Measurements from ENCODE around the gene EPHA6. TPM values are rescaled to one million over a fixed set of nuclear protein-coding genes. Genes with fewer than 3 reads are reported as not detected.

EPHA6 gene
- total RNA-seq = 2.7 TPM in 1 of 2 replicates, not detected in the other

DNA sequence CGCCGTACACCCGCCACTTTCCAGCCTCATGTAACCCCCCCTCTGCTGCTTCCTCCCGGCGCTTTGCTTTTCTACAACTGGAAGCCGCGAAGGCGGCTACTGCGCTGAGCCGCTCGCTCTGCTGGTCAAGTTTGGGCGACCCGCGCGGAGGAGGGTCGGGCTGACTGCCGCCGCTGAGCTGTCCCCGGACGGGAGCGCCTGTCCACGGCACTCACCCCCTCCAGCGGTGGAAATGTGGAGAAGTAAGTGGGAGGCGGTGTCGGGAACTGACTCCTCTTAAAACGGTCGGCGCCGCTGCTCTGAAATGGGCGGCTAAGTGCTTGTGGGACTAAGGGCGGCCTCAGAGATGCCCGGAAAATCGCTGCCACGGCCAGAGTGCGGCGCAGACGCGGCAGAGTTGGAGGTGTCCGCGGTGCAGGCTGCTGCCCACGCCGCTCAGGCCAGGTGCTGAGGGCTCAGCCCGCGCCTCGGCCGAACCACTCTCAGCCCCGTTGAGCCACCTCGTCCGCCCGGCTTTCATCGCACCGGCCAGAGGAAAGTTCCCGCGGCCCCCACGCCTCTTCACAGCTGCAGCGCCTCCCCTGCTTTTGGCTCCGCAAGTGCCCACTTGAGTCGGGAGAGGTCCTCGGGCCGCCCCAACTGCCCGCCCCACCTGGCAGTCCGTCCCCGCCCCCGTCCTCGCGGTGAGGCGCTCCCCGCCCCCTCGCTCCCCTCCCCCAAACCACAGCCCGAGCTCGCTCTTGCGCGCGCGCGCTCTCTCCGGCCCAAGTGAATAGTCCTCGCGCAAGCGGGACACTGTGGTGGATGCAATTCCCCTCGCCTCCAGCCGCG lies at the start of gene EPHA6:
EPHA6 (plus strand) TSS at position 775 of the 831 bp plus-strand sequence.

DNA sequence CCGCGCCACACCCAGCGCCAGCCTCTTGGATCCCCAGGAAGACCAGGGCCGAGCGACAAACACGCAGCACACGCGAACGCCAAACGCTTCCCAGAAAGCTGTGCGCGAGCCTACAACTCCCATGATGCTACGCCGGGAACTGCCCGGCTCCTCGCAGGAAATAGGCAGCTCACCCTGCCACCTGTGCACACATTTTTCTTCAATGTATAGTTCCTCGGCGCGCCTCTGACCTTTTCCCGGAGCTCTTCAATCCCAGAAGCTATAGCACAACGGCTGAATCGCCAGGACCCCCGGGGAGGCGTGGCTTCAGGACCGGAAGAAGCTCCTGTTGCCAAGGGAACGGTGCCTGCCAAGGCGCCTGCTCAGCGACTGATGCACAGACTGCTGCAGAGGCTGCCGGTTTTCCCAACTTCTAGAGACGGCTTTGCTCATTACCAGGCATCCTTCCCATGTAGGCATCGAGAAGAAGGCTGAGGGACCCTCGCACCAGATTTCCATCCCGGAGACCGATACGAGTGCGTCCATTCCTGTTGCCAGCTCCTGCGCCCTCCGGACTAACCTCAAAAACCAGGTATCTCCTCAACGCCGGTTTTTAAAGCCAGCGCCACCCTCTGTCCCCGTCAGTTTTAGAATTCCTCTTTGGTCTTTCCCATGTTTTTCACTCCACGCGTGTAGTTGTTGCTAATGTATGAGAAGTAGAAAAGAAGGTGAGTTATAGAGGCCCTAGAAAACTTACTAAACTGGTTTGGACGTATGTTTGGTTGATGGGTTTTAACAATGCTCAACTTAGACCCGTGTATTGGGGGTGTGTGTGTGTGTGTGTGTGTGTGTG lies 950.2 kb downstream of the EPHA6 start, which contains the start of gene ARL6:
ARL6 (plus strand) TSS at position 352 of the 832 bp plus-strand sequence. CDS start 3,350 bp downstream, outside the sequence.

Measured in mesangial cell (primary cell).